Measurements from ENCODE around the gene IGF1R.

IGF1R gene

GRCh38 chr15:98791046-98791701, 142.8 kb downstream of the IGF1R start:
- Histone ChIP-seq H3K36me3 (ENCODE audit: control insufficient read depth, insufficient read depth, low read length) (no peaks in the 10 kb centered on the region), H3K27me3 (ENCODE audit: control insufficient read depth, insufficient read depth, low read length) (no peaks in the 10 kb centered on the region), H3K9me3 (ENCODE audit: control insufficient read depth, insufficient read depth, low read length) (no peaks in the 10 kb centered on the region), H3K27ac (ENCODE audit: low read depth, low read length) (no peak overlapping the region), H3K9ac (ENCODE audit: low read depth, low read length) (no peak overlapping the region), H3K4me1 (ENCODE audit: control insufficient read depth, insufficient read depth, low read length) (peaks cover 87% of the 10 kb centered on the region), H3K4me3 (ENCODE audit: low read depth, low read length) (no peak overlapping the region)

GRCh38 chr15:98792117-98792516, 143.8 kb downstream of the IGF1R start:
- Histone ChIP-seq H3K27me3 (ENCODE audit: control insufficient read depth, insufficient read depth, low read length) (no peaks in the 10 kb centered on the region), H3K9ac (ENCODE audit: low read depth, low read length) (no peak overlapping the region), H3K4me1 (ENCODE audit: control insufficient read depth, insufficient read depth, low read length) (peaks cover 87% of the 10 kb centered on the region), H3K27ac (ENCODE audit: low read depth, low read length) (no peak overlapping the region), H3K36me3 (ENCODE audit: control insufficient read depth, insufficient read depth, low read length) (no peaks in the 10 kb centered on the region), H3K4me3 (ENCODE audit: low read depth, low read length) (no peak overlapping the region), H3K9me3 (ENCODE audit: control insufficient read depth, insufficient read depth, low read length) (no peaks in the 10 kb centered on the region)

- no peaks in the 10 kb centered on the region for H3K27me3 ChIP-seq (ENCODE audit: control insufficient read depth, insufficient read depth, low read length)
- H3K27ac ChIP-seq (ENCODE audit: low read depth, low read length): no peak overlapping the region
- no peaks in the 10 kb centered on the region for H3K36me3 ChIP-seq (ENCODE audit: control insufficient read depth, insufficient read depth, low read length)
- H3K4me3 ChIP-seq (ENCODE audit: low read depth, low read length): no peak overlapping the region; the same call in 1 of the 2 replicates
- no peaks in the 10 kb centered on the region for H3K9me3 ChIP-seq (ENCODE audit: control insufficient read depth, insufficient read depth, low read length)
- peaks cover 86% of the 10 kb centered on the region for H3K4me1 ChIP-seq (ENCODE audit: control insufficient read depth, insufficient read depth, low read length)
- no peak overlapping the region for H3K9ac ChIP-seq (ENCODE audit: low read depth, low read length)
These were observed 145.9 kb downstream of the IGF1R start for GRCh38 chr15:98794211-98794610.

- peaks cover 92% of the 10 kb centered on the region for H3K4me1 ChIP-seq (ENCODE audit: control insufficient read depth, insufficient read depth, low read length)
- H3K9me3 ChIP-seq (ENCODE audit: control insufficient read depth, insufficient read depth, low read length): no peaks in the 10 kb centered on the region
- H3K9ac ChIP-seq (ENCODE audit: low read depth, low read length): no peak overlapping the region
- H3K4me3 ChIP-seq (ENCODE audit: low read depth, low read length): no peak overlapping the region; the same call in 1 of the 2 replicates
- H3K36me3 ChIP-seq (ENCODE audit: control insufficient read depth, insufficient read depth, low read length): no peaks in the 10 kb centered on the region
- H3K27me3 ChIP-seq (ENCODE audit: control insufficient read depth, insufficient read depth, low read length): no peaks in the 10 kb centered on the region
- H3K27ac ChIP-seq (ENCODE audit: low read depth, low read length): peak overlapping the region; percentile 23
These were observed 146.4 kb downstream of the IGF1R start for GRCh38 chr15:98794748-98795147.

- no peaks in the 10 kb centered on the region for H3K36me3 ChIP-seq (ENCODE audit: control insufficient read depth, insufficient read depth, low read length)
- H3K27me3 ChIP-seq (ENCODE audit: control insufficient read depth, insufficient read depth, low read length): no peaks in the 10 kb centered on the region
- no peaks in the 10 kb centered on the region for H3K9me3 ChIP-seq (ENCODE audit: control insufficient read depth, insufficient read depth, low read length)
- no peak overlapping the region for H3K4me3 ChIP-seq (ENCODE audit: low read depth, low read length)
- peaks cover 90% of the 10 kb centered on the region for H3K4me1 ChIP-seq (ENCODE audit: control insufficient read depth, insufficient read depth, low read length)
- peak overlapping the region; percentile 18 for H3K27ac ChIP-seq (ENCODE audit: low read depth, low read length)
- no peak overlapping the region for H3K9ac ChIP-seq (ENCODE audit: low read depth, low read length)
These were observed 147.6 kb downstream of the IGF1R start for GRCh38 chr15:98795980-98796379.

GRCh38 chr15:98796685-98797357, 148.5 kb downstream of the IGF1R start:
- Histone ChIP-seq H3K27ac (ENCODE audit: low read depth, low read length) (no peak overlapping the region), H3K4me3 (ENCODE audit: low read depth, low read length) (no peak overlapping the region), H3K36me3 (ENCODE audit: control insufficient read depth, insufficient read depth, low read length) (no peaks in the 10 kb centered on the region), H3K9ac (ENCODE audit: low read depth, low read length) (no peak overlapping the region), H3K9me3 (ENCODE audit: control insufficient read depth, insufficient read depth, low read length) (no peaks in the 10 kb centered on the region), H3K4me1 (ENCODE audit: control insufficient read depth, insufficient read depth, low read length) (peaks cover 91% of the 10 kb centered on the region), H3K27me3 (ENCODE audit: control insufficient read depth, insufficient read depth, low read length) (no peaks in the 10 kb centered on the region)

GRCh38 chr15:98798375-98798893, 150.1 kb downstream of the IGF1R start:
- H3K9ac ChIP-seq (ENCODE audit: low read depth, low read length): no peak overlapping the region
- H3K4me1 ChIP-seq (ENCODE audit: control insufficient read depth, insufficient read depth, low read length): peaks cover 90% of the 10 kb centered on the region
- no peak overlapping the region for H3K27ac ChIP-seq (ENCODE audit: low read depth, low read length)

GRCh38 chr15:98799461-98800390, 151.4 kb downstream of the IGF1R start:
- H3K9ac ChIP-seq (ENCODE audit: low read depth, low read length): peak overlapping the region; percentile 25; the same call in 1 of the 2 replicates

More at GRCh38 chr15:98798375-98798893, 150.1 kb downstream of the IGF1R start:
- Histone ChIP-seq H3K36me3 (ENCODE audit: control insufficient read depth, insufficient read depth, low read length) (no peaks in the 10 kb centered on the region), H3K4me3 (ENCODE audit: low read depth, low read length) (no peak overlapping the region), H3K27me3 (ENCODE audit: control insufficient read depth, insufficient read depth, low read length) (no peaks in the 10 kb centered on the region), H3K9me3 (ENCODE audit: control insufficient read depth, insufficient read depth, low read length) (no peaks in the 10 kb centered on the region)

GRCh38 chr15:98800437-98801233, 152.3 kb downstream of the IGF1R start:
- Histone ChIP-seq H3K9me3 (ENCODE audit: control insufficient read depth, insufficient read depth, low read length) (no peaks in the 10 kb centered on the region), H3K27me3 (ENCODE audit: control insufficient read depth, insufficient read depth, low read length) (no peaks in the 10 kb centered on the region), H3K4me3 (ENCODE audit: low read depth, low read length) (peak overlapping the region; percentile 48), H3K4me1 (ENCODE audit: control insufficient read depth, insufficient read depth, low read length) (peaks cover 79% of the 10 kb centered on the region), H3K36me3 (ENCODE audit: control insufficient read depth, insufficient read depth, low read length) (no peaks in the 10 kb centered on the region), H3K9ac (ENCODE audit: low read depth, low read length) (peak overlapping the region; percentile 52), H3K27ac (ENCODE audit: low read depth, low read length) (peak overlapping the region; percentile 96)

More at GRCh38 chr15:98799461-98800390, 151.4 kb downstream of the IGF1R start:
- Histone ChIP-seq H3K27ac (ENCODE audit: low read depth, low read length) (peak overlapping the region; percentile 96), H3K36me3 (ENCODE audit: control insufficient read depth, insufficient read depth, low read length) (no peaks in the 10 kb centered on the region), H3K27me3 (ENCODE audit: control insufficient read depth, insufficient read depth, low read length) (no peaks in the 10 kb centered on the region), H3K9me3 (ENCODE audit: control insufficient read depth, insufficient read depth, low read length) (no peaks in the 10 kb centered on the region), H3K4me1 (ENCODE audit: control insufficient read depth, insufficient read depth, low read length) (peaks cover 77% of the 10 kb centered on the region), H3K4me3 (ENCODE audit: low read depth, low read length) (peak overlapping the region; percentile 40)

- H3K36me3 ChIP-seq (ENCODE audit: control insufficient read depth, insufficient read depth, low read length): no peaks in the 10 kb centered on the region
- no peaks in the 10 kb centered on the region for H3K9me3 ChIP-seq (ENCODE audit: control insufficient read depth, insufficient read depth, low read length)
- H3K27me3 ChIP-seq (ENCODE audit: control insufficient read depth, insufficient read depth, low read length): no peaks in the 10 kb centered on the region
- peak overlapping the region; percentile 96 for H3K27ac ChIP-seq (ENCODE audit: low read depth, low read length)
- peaks cover 79% of the 10 kb centered on the region for H3K4me1 ChIP-seq (ENCODE audit: control insufficient read depth, insufficient read depth, low read length)
- peak overlapping the region; percentile 48 for H3K4me3 ChIP-seq (ENCODE audit: low read depth, low read length)
- peak overlapping the region; percentile 52 for H3K9ac ChIP-seq (ENCODE audit: low read depth, low read length)
These were observed 152.9 kb downstream of the IGF1R start for GRCh38 chr15:98801234-98801561.
